Breast epithelium (tissue), 4 donors: Measurements from ENCODE around the gene MAML3. TPM values are rescaled to one million over a fixed set of nuclear protein-coding genes. Genes with fewer than 3 reads are reported as not detected.

Experiments used
- DNase-seq, 2 donors: peaks; one replicate each; pipeline ENCODE4 v3.0.0-alpha.2; 2019; ENCODE audit warnings: low spot score in 2 of 2
- H3K27ac ChIP-seq, 2 donors: fragments of 200-600 bp; sonication (generic) in 1 of 2; one replicate each; pipeline ENCODE4 v1.5.1; 2016 to 2019; ENCODE audit warnings: mild to moderate bottlenecking in 1 of 2
- H3K27me3 ChIP-seq, 2 donors: fragments of 200-600 bp; sonication (generic) in 1 of 2; one replicate each; pipeline versions ENCODE4 v1.5.1 to v1.6.0; 2017 to 2019; ENCODE audit warnings: control low read depth in 1 of 2, mild to moderate bottlenecking in 1 of 2
- H3K36me3 ChIP-seq: fragments of 200-600 bp; one replicate; pipeline ENCODE4 v1.5.1; 2019
- H3K4me1 ChIP-seq, 2 donors: fragments of 200-600 bp; sonication (generic); one replicate each; pipeline ENCODE4 v1.5.1; 2016 to 2019; ENCODE audit warnings: control low read depth in 1 of 2
- H3K4me3 ChIP-seq, 3 donors: fragments of 200-600 bp; sonication (generic); 1 replicate in 2 of 3; 2 replicates in 1 of 3; pipeline ENCODE4 v1.5.1; 2016 to 2019; ENCODE audit warnings: mild to moderate bottlenecking in 3 of 3, moderate library complexity in 2 of 3
- H3K9me3 ChIP-seq, 2 donors: fragments of 200-600 bp; sonication (generic) in 1 of 2; one replicate each; pipeline ENCODE4 v1.5.1; 2016 to 2019; ENCODE audit warnings: control low read depth in 1 of 2
- POLR2A ChIP-seq: fragments of 450-650 bp; IDR thresholded peaks from one replicate; pipeline ENCODE4 v1.6.1; 2016; ENCODE audit warnings: antibody characterized with exemption, mild to moderate bottlenecking, moderate library complexity
- POLR2AphosphoS5 ChIP-seq, 3 donors: sonication (generic); formaldehyde crosslinking; IDR thresholded peaks; one replicate each; pipeline ENCODE4 v1.6.1; 2017; ENCODE audit warnings: antibody characterized with exemption in 3 of 3
- intact Hi-C: fragments of 100-400 bp; cut with DNase I; formaldehyde crosslinking; loops from one replicate; pipeline ENCODE4 v1.15.1; 2023; ENCODE audit warnings: low total_unique reads
- total RNA-seq, 3 donors: library from RNA; depleted of rRNA; stranded (reverse); fragments of >200 nt; gene quantifications; one replicate each; pipeline ENCODE4 v1.1.0, GENCODE V29; 2016
- TF ChIP-seq, protein P1 (sequence below), 3 donors: fragments of 450-650 bp; IDR thresholded peaks; one replicate each; pipeline ENCODE4 v1.5.1; 2016 to 2017; ENCODE audit warnings: antibody characterized with exemption in 3 of 3, mild to moderate bottlenecking in 3 of 3, moderate library complexity in 3 of 3

MAML3 gene
- total RNA-seq, 3 donors from 2014 or later, result 5.0 to 16.8 (median 11.1) TPM

DNA sequence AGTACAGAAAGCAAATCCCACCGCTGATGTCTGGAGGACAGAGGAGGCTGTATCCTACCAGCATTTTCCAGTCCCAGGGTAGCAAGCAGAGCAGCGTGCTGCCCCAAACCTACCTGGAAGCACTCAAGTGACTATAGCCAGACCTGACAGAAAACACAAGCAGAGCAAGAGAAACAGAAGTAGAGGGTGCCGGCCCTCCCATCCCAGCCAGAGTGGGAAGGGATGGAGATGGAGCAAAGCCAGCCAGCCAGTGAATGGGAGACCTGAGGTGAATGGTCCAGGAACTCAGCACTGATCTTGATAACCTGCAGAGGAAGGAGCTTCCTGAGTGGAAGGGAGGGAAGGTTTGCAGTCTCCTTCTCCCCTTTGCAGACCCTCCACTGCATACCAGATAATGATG lies 185.2 kb downstream of the MAML3 start:
- Histone ChIP-seq H3K27me3 (no peaks in the 10 kb centered on the region), H3K36me3 (no peaks in the 10 kb centered on the region), H3K4me3 (no peak overlapping the region), H3K4me1 (peaks cover 0 to 5% of the 10 kb centered on the region in 2 donors), H3K27ac (peak overlapping the region; percentile 14 to 20), H3K9me3 (no peaks in the 10 kb centered on the region)
- no peak for DNase-seq
- TF ChIP-seq, protein P1, sequence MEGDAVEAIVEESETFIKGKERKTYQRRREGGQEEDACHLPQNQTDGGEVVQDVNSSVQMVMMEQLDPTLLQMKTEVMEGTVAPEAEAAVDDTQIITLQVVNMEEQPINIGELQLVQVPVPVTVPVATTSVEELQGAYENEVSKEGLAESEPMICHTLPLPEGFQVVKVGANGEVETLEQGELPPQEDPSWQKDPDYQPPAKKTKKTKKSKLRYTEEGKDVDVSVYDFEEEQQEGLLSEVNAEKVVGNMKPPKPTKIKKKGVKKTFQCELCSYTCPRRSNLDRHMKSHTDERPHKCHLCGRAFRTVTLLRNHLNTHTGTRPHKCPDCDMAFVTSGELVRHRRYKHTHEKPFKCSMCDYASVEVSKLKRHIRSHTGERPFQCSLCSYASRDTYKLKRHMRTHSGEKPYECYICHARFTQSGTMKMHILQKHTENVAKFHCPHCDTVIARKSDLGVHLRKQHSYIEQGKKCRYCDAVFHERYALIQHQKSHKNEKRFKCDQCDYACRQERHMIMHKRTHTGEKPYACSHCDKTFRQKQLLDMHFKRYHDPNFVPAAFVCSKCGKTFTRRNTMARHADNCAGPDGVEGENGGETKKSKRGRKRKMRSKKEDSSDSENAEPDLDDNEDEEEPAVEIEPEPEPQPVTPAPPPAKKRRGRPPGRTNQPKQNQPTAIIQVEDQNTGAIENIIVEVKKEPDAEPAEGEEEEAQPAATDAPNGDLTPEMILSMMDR (IDR thresholded peaks at IDR 0.05), result no peak
- TF ChIP-seq POLR2A, result no peak
- TF ChIP-seq POLR2AphosphoS5 (IDR thresholded peaks at IDR 0.05), result no peak
- intact Hi-C loops, result no loop called here

DNA sequence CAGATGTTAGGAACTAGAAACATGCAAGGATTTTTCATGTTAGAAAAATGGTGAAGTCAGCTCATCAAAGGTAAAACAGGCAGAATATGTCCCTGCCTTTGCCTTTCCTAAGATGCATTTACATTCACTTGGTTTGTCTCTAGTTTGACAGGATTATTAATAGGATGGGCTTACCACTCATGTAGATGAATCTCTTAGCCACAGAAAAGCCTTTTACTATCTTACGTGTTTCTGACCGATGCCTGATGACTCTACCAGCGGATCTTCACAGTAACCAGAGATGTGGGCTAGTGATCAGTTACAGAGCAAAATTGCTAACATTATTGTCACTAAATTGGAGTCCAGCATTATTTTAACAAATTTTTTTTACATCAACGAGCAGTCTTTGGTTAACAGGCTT lies 187.6 kb downstream of the MAML3 start:
- TF ChIP-seq POLR2A, result no peak
- TF ChIP-seq, protein P1 (IDR thresholded peaks at IDR 0.05), result no peak
- no peak for TF ChIP-seq POLR2AphosphoS5 (IDR thresholded peaks at IDR 0.05)
- Histone ChIP-seq H3K36me3 (no peaks in the 10 kb centered on the region), H3K27ac (peak overlapping the region; percentile 34 to 65), H3K27me3 (no peaks in the 10 kb centered on the region), H3K9me3 (no peaks in the 10 kb centered on the region), H3K4me3 (no peak overlapping the region), H3K4me1 (peaks cover 0 to 5% of the 10 kb centered on the region in 2 donors)
- no peak for DNase-seq
- intact Hi-C loops, result no loop called here

DNA sequence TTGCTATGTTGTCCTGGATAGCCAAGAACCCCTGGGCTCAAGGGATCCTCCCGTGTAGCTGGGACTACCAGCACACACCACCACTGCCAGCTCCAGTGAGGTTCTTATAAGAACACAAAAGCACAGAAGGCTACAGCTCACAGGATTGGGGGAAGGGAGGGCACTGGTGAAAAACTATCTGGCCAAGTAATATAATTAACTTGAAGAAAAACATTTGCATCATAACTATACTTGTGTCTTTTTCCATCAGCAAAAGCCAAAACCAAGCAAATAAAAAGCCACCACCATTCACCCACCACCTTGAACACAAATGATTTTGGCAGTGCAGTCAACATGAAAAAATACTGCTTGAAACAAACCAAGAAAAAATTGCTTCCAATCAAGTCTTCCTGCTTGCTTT lies 188.2 kb downstream of the MAML3 start:
- TF ChIP-seq, protein P1 (IDR thresholded peaks at IDR 0.05), result no peak
- TF ChIP-seq POLR2AphosphoS5 (IDR thresholded peaks at IDR 0.05) (no peak), POLR2A (no peak)
- Histone ChIP-seq H3K36me3 (no peaks in the 10 kb centered on the region), H3K4me1 (peaks cover 0 to 5% of the 10 kb centered on the region in 2 donors), H3K27me3 (no peaks in the 10 kb centered on the region), H3K27ac (no peak overlapping the region), H3K4me3 (no peak overlapping the region), H3K9me3 (no peaks in the 10 kb centered on the region)
- no peak for DNase-seq
- intact Hi-C loops, result no loop called here

DNA sequence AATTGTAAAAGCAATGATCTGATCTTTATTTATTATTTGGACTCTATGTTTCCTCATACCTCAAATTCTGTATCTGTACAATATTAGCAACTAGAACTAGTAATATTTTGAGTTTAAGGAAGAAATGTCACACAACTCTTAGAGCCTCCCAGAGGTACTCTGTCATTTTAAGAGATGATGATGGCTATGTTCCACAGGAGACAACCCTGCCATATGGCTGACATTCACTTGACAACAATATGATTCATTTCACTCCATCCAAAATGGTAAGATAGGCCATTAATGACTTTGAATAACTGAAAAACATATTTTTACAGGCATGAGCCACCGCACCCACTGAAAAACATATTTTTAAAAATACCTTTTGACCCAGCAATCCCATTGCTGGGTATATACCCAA lies 190.3 kb downstream of the MAML3 start:
- H3K4me1 ChIP-seq, result peaks cover 0 to 5% of the 10 kb centered on the region in 2 donors
- DNase-seq, result no peak
- TF ChIP-seq POLR2A (no peak), POLR2AphosphoS5 (IDR thresholded peaks at IDR 0.05) (no peak)
- TF ChIP-seq, protein P1 (IDR thresholded peaks at IDR 0.05), result no peak
- H3K4me3 ChIP-seq, result no peak overlapping the region
- H3K9me3 ChIP-seq, result no peaks in the 10 kb centered on the region
- no peaks in the 10 kb centered on the region for H3K27me3 ChIP-seq
- no peak overlapping the region for H3K27ac ChIP-seq
- no peaks in the 10 kb centered on the region for H3K36me3 ChIP-seq
- intact Hi-C loops, result no loop called here

DNA sequence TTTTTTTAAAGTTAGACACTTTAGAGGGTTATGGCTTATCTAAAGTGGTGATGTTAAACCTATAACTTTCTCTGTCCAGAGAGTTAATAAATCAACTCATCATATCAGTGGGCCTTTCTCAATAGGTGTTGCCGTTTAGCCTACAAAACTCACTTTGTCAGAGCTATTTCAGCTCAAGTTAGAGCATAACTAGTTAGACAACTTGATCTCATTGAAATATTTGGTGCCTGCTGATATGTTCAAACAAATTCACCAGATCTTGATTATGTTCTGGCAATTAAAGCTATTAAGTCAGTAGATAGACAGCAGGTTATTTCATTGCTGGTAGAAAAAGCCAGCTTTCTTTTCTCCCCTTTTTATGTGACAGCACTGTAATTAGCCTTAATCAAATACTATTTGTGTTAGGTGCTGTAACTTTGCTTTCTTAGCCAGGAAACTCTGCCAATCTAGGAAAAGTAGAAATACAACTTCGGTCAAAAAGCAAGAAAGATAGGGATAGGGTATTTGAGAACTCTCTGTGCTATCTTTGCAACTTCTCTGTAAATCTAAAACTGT lies 191.8 kb downstream of the MAML3 start:
- intact Hi-C loops, result no loop called here
- Histone ChIP-seq H3K4me3 (no peak overlapping the region), H3K27ac (peak overlapping the region; percentile 29 to 41), H3K27me3 (no peaks in the 10 kb centered on the region), H3K9me3 (no peaks in the 10 kb centered on the region), H3K4me1 (no peaks in the 10 kb centered on the region), H3K36me3 (no peaks in the 10 kb centered on the region)
- TF ChIP-seq POLR2AphosphoS5 (IDR thresholded peaks at IDR 0.05) (no peak), POLR2A (no peak)
- TF ChIP-seq, protein P1 (IDR thresholded peaks at IDR 0.05), result no peak
- no peak for DNase-seq
